Measurements from ENCODE around the gene IWS1.

Gene IWS1

DNA sequence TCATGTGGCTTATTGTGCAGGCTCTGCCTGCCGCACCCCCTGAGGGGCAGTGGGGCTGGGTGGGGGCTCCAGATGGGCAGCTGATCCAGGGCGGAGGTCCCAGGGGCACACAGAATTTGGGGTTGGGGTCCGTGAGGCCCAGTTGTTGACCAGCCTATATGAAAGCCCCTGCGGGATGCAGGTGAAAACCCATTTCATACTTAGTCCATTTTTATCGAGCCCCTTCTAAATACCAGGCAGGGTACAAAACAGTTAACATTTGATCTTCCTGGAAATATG, 39.8 kb upstream of the IWS1 start:
- TF ChIP-seq EZH2phosphoT487 (IDR thresholded peaks at IDR 0.05; ENCODE audit: low read length) (no peak), EZH2 (optimal IDR thresholded peaks at IDR 0.05; ENCODE audit: low read depth, low read length) (no peak), CTCF (IDR thresholded peaks at IDR 0.05; ENCODE audit: low read length) (no peak)

GRCh38 chr2:127565261-127566138, 39.2 kb upstream of the IWS1 start:
- Histone ChIP-seq H3K9me2 (replicated peaks; ENCODE audit: insufficient read depth, low read length) (no peaks in the 10 kb centered on the region), H3K4me2 (ENCODE audit: low read depth, low read length) (no peak overlapping the region), H3K4me1 (ENCODE audit: low read length) (peaks cover 22% of the 10 kb centered on the region), H3K27ac (ENCODE audit: low read length) (no peak overlapping the region), H3K9ac (ENCODE audit: low read length) (no peak overlapping the region), H3K9me3 (replicated peaks; ENCODE audit: insufficient read depth, low read length) (no peaks in the 10 kb centered on the region), H3K79me2 (ENCODE audit: low read length) (no peaks in the 10 kb centered on the region), H2AFZ (ENCODE audit: low read length) (no peak overlapping the region), H4K20me1 (ENCODE audit: insufficient read depth, low read length) (peaks cover 9% of the 10 kb centered on the region; the same call in 1 of the 2 replicates), H3F3A (ENCODE audit: insufficient read depth, low read length) (peaks cover 16% of the 10 kb centered on the region), H3K36me3 (replicated peaks; ENCODE audit: insufficient read depth, low read length) (no peaks in the 10 kb centered on the region), H3K4me3 (ENCODE audit: low read length) (no peak overlapping the region), H3K27me3 (replicated peaks; ENCODE audit: insufficient read depth, low read length) (peaks cover 75% of the 10 kb centered on the region)
- TF ChIP-seq EZH2phosphoT487 (IDR thresholded peaks at IDR 0.05; ENCODE audit: low read length) (no peak), EZH2 (optimal IDR thresholded peaks at IDR 0.05; ENCODE audit: low read depth, low read length) (no peak), CTCF (IDR thresholded peaks at IDR 0.05; ENCODE audit: low read length) (no peak)
- no peak for DNase-seq

More for the DNA sequence above, 39.8 kb upstream of the IWS1 start:
- peaks cover 22% of the 10 kb centered on the region for H3K4me1 ChIP-seq (ENCODE audit: low read length)
- peaks cover 16% of the 10 kb centered on the region for H3F3A ChIP-seq (ENCODE audit: insufficient read depth, low read length)
- peaks cover 9% of the 10 kb centered on the region; the same call in 1 of the 2 replicates for H4K20me1 ChIP-seq (ENCODE audit: insufficient read depth, low read length)
- no peak for DNase-seq
- H3K27me3 ChIP-seq (replicated peaks; ENCODE audit: insufficient read depth, low read length) = peaks cover 75% of the 10 kb centered on the region
- no peaks in the 10 kb centered on the region for H3K9me3 ChIP-seq (replicated peaks; ENCODE audit: insufficient read depth, low read length)
- no peaks in the 10 kb centered on the region for H3K79me2 ChIP-seq (ENCODE audit: low read length)
- H3K36me3 ChIP-seq (replicated peaks; ENCODE audit: insufficient read depth, low read length) = no peaks in the 10 kb centered on the region
- no peak overlapping the region for H2AFZ ChIP-seq (ENCODE audit: low read length)
- no peak overlapping the region for H3K4me3 ChIP-seq (ENCODE audit: low read length)
- H3K9me2 ChIP-seq (replicated peaks; ENCODE audit: insufficient read depth, low read length) = no peaks in the 10 kb centered on the region
- H3K4me2 ChIP-seq (ENCODE audit: low read depth, low read length) = no peak overlapping the region
- H3K9ac ChIP-seq (ENCODE audit: low read length) = no peak overlapping the region
- no peak overlapping the region for H3K27ac ChIP-seq (ENCODE audit: low read length)

- no peak overlapping the region; the same call in 1 of the 2 replicates for H3K9ac ChIP-seq (ENCODE audit: low read length)
- peaks cover 22% of the 10 kb centered on the region for H3K4me1 ChIP-seq (ENCODE audit: low read length)
- no peak for TF ChIP-seq EZH2 (optimal IDR thresholded peaks at IDR 0.05; ENCODE audit: low read depth, low read length)
- TF ChIP-seq CTCF (IDR thresholded peaks at IDR 0.05; ENCODE audit: low read length) = no peak
- no peak for TF ChIP-seq EZH2phosphoT487 (IDR thresholded peaks at IDR 0.05; ENCODE audit: low read length)
- no peak overlapping the region for H3K27ac ChIP-seq (ENCODE audit: low read length)
- H3K36me3 ChIP-seq (replicated peaks; ENCODE audit: insufficient read depth, low read length) = no peaks in the 10 kb centered on the region
- no peak overlapping the region for H2AFZ ChIP-seq (ENCODE audit: low read length)
- H4K20me1 ChIP-seq (ENCODE audit: insufficient read depth, low read length) = peaks cover 12% of the 10 kb centered on the region; the same call in 1 of the 2 replicates
- peaks cover 16% of the 10 kb centered on the region for H3F3A ChIP-seq (ENCODE audit: insufficient read depth, low read length)
- DNase-seq = no peak
- H3K4me3 ChIP-seq (ENCODE audit: low read length) = peak overlapping the region; percentile 25; the same call in 1 of the 2 replicates
- peak overlapping the region; percentile 71 for H3K4me2 ChIP-seq (ENCODE audit: low read depth, low read length)
- no peaks in the 10 kb centered on the region for H3K79me2 ChIP-seq (ENCODE audit: low read length)
- peaks cover 75% of the 10 kb centered on the region for H3K27me3 ChIP-seq (replicated peaks; ENCODE audit: insufficient read depth, low read length)
- no peaks in the 10 kb centered on the region for H3K9me2 ChIP-seq (replicated peaks; ENCODE audit: insufficient read depth, low read length)
- H3K9me3 ChIP-seq (replicated peaks; ENCODE audit: insufficient read depth, low read length) = no peaks in the 10 kb centered on the region
These were observed 38.4 kb upstream of the IWS1 start for GRCh38 chr2:127564429-127565260.
